ELF-1 (cell line): ENCODE results near the gene PPIA.
"Not testable (repeated sequence)": the region's sequence is repeated elsewhere in the genome, so short reads cannot be mapped to it uniquely, and the experiment has no call there.

ENCODE experiments used
- DNase-seq: peaks from one replicate; pipeline ENCODE4 v3.0.0-alpha.2; 2016; ENCODE audit warnings: low read depth, low spot score

Gene PPIA

GRCh38 chr7:44764081-44764480 is 32.4 kb upstream of the PPIA start:
- no peak for DNase-seq

GRCh38 chr7:44764665-44765578 is 31.6 kb upstream of the PPIA start:
- DNase-seq = no peak

- no peak for DNase-seq
These were observed 30.7 kb upstream of the PPIA start for GRCh38 chr7:44765579-44766415.

GRCh38 chr7:44766416-44766801 is 30.1 kb upstream of the PPIA start:
- no peak for DNase-seq

- no peak for DNase-seq
These were observed 29.2 kb upstream of the PPIA start for GRCh38 chr7:44767134-44767911.

- DNase-seq = no peak
These were observed 28.4 kb upstream of the PPIA start for GRCh38 chr7:44767912-44768627.

GRCh38 chr7:44768628-44769371 is 27.7 kb upstream of the PPIA start:
- peak; percentile 47 for DNase-seq

- no peak for DNase-seq
These were observed 27.1 kb upstream of the PPIA start for GRCh38 chr7:44769376-44769775.

GRCh38 chr7:44769776-44770294 is 26.6 kb upstream of the PPIA start:
- no peak for DNase-seq

GRCh38 chr7:44771358-44771757 is 25.1 kb upstream of the PPIA start:
- DNase-seq = no peak

- no peak for DNase-seq
These were observed 24.0 kb upstream of the PPIA start for GRCh38 chr7:44772440-44772839.

- peak; percentile 65 for DNase-seq
These were observed 23.6 kb upstream of the PPIA start for GRCh38 chr7:44772867-44773266.

- DNase-seq = not testable (repeated sequence)
These were observed 22.0 kb upstream of the PPIA start for GRCh38 chr7:44774486-44774885.

GRCh38 chr7:44775383-44776107 is 20.9 kb upstream of the PPIA start:
- no peak for DNase-seq

- no peak for DNase-seq
These were observed 20.3 kb upstream of the PPIA start for GRCh38 chr7:44776211-44776610.

- DNase-seq = no peak
These were observed 14.0 kb upstream of the PPIA start for GRCh38 chr7:44782460-44782859.

GRCh38 chr7:44783407-44783806 is 13.1 kb upstream of the PPIA start:
- no peak for DNase-seq

GRCh38 chr7:44784364-44784763 is 12.1 kb upstream of the PPIA start:
- no peak for DNase-seq

- DNase-seq = not testable (repeated sequence)
These were observed 11.3 kb upstream of the PPIA start for GRCh38 chr7:44785218-44785617.

- no peak for DNase-seq
These were observed 9.4 kb upstream of the PPIA start for GRCh38 chr7:44787041-44787440.
